ENCODE measurements around the gene DNAJA1.
A peak's percentile ranks its signal among the peaks of the same experiment; 100 is the strongest.

The DNAJA1 gene

GRCh38 chr9:33044677-33045282 lies 19.7 kb downstream of the DNAJA1 start:
- Histone ChIP-seq H2AFZ (ENCODE audit: low read length, unreplicated experiment) (peak overlapping the region; percentile 80), H3K4me1 (ENCODE audit: control insufficient read depth, insufficient read depth, low read length, unreplicated experiment) (peaks cover 24% of the 10 kb centered on the region), H3K4me3 (ENCODE audit: low read depth, low read length) (peak overlapping the region; percentile 74), H3K79me2 (ENCODE audit: control insufficient read depth, insufficient read depth, low read length, unreplicated experiment) (no peaks in the 10 kb centered on the region), H3K27ac (ENCODE audit: low read depth, low read length) (peak overlapping the region; percentile 76), H3K27me3 (ENCODE audit: insufficient read depth, low read length) (no peaks in the 10 kb centered on the region), H3K36me3 (ENCODE audit: insufficient read depth, low read length) (peaks cover 8% of the 10 kb centered on the region)

- H3K79me2 ChIP-seq (ENCODE audit: control insufficient read depth, insufficient read depth, low read length, unreplicated experiment), result no peaks in the 10 kb centered on the region
- H3K36me3 ChIP-seq (ENCODE audit: insufficient read depth, low read length), result peaks cover 5% of the 10 kb centered on the region
- H3K27me3 ChIP-seq (ENCODE audit: insufficient read depth, low read length), result no peaks in the 10 kb centered on the region
- H3K4me3 ChIP-seq (ENCODE audit: low read depth, low read length), result no peak overlapping the region
- H3K4me1 ChIP-seq (ENCODE audit: control insufficient read depth, insufficient read depth, low read length, unreplicated experiment), result peaks cover 24% of the 10 kb centered on the region
- H2AFZ ChIP-seq (ENCODE audit: low read length, unreplicated experiment), result no peak overlapping the region
- no peak overlapping the region for H3K27ac ChIP-seq (ENCODE audit: low read depth, low read length)
These were observed 21.0 kb downstream of the DNAJA1 start for GRCh38 chr9:33046061-33046460.

- Histone ChIP-seq H2AFZ (ENCODE audit: low read length, unreplicated experiment) (no peak overlapping the region), H3K36me3 (ENCODE audit: insufficient read depth, low read length) (peaks cover 13% of the 10 kb centered on the region), H3K27ac (ENCODE audit: low read depth, low read length) (no peak overlapping the region), H3K4me3 (ENCODE audit: low read depth, low read length) (no peak overlapping the region), H3K79me2 (ENCODE audit: control insufficient read depth, insufficient read depth, low read length, unreplicated experiment) (no peaks in the 10 kb centered on the region), H3K4me1 (ENCODE audit: control insufficient read depth, insufficient read depth, low read length, unreplicated experiment) (peaks cover 9% of the 10 kb centered on the region), H3K27me3 (ENCODE audit: insufficient read depth, low read length) (no peaks in the 10 kb centered on the region)
These were observed 23.0 kb downstream of the DNAJA1 start for GRCh38 chr9:33048054-33048465.

GRCh38 chr9:33049680-33050361 lies 24.7 kb downstream of the DNAJA1 start:
- no peak overlapping the region for H3K4me3 ChIP-seq (ENCODE audit: low read depth, low read length)
- no peaks in the 10 kb centered on the region for H3K4me1 ChIP-seq (ENCODE audit: control insufficient read depth, insufficient read depth, low read length, unreplicated experiment)
- no peak overlapping the region for H3K27ac ChIP-seq (ENCODE audit: low read depth, low read length)
- H3K79me2 ChIP-seq (ENCODE audit: control insufficient read depth, insufficient read depth, low read length, unreplicated experiment), result no peaks in the 10 kb centered on the region
- H3K36me3 ChIP-seq (ENCODE audit: insufficient read depth, low read length), result peaks cover 27% of the 10 kb centered on the region
- no peak overlapping the region for H2AFZ ChIP-seq (ENCODE audit: low read length, unreplicated experiment)
- H3K27me3 ChIP-seq (ENCODE audit: insufficient read depth, low read length), result no peaks in the 10 kb centered on the region

GRCh38 chr9:33051144-33051543 lies 26.1 kb downstream of the DNAJA1 start:
- H3K4me1 ChIP-seq (ENCODE audit: control insufficient read depth, insufficient read depth, low read length, unreplicated experiment), result no peaks in the 10 kb centered on the region
- H3K27me3 ChIP-seq (ENCODE audit: insufficient read depth, low read length), result no peaks in the 10 kb centered on the region
- no peak overlapping the region for H3K4me3 ChIP-seq (ENCODE audit: low read depth, low read length)
- peaks cover 31% of the 10 kb centered on the region for H3K36me3 ChIP-seq (ENCODE audit: insufficient read depth, low read length)
- H3K79me2 ChIP-seq (ENCODE audit: control insufficient read depth, insufficient read depth, low read length, unreplicated experiment), result no peaks in the 10 kb centered on the region
- H2AFZ ChIP-seq (ENCODE audit: low read length, unreplicated experiment), result no peak overlapping the region
- H3K27ac ChIP-seq (ENCODE audit: low read depth, low read length), result no peak overlapping the region

- Histone ChIP-seq H3K4me3 (ENCODE audit: low read depth, low read length) (no peak overlapping the region), H3K27ac (ENCODE audit: low read depth, low read length) (no peak overlapping the region), H3K36me3 (ENCODE audit: insufficient read depth, low read length) (peaks cover 46% of the 10 kb centered on the region)
These were observed 40.3 kb downstream of the DNAJA1 start for GRCh38 chr9:33065157-33066076.

GRCh38 chr9:33068991-33069390 lies 43.9 kb downstream of the DNAJA1 start:
- H3K27ac ChIP-seq (ENCODE audit: low read depth, low read length), result no peak overlapping the region

More at GRCh38 chr9:33065157-33066076, 40.3 kb downstream of the DNAJA1 start:
- H3K27me3 ChIP-seq (ENCODE audit: insufficient read depth, low read length), result no peaks in the 10 kb centered on the region
- H3K79me2 ChIP-seq (ENCODE audit: control insufficient read depth, insufficient read depth, low read length, unreplicated experiment), result peaks cover 5% of the 10 kb centered on the region
- H2AFZ ChIP-seq (ENCODE audit: low read length, unreplicated experiment), result no peak overlapping the region
- H3K4me1 ChIP-seq (ENCODE audit: control insufficient read depth, insufficient read depth, low read length, unreplicated experiment), result no peaks in the 10 kb centered on the region

GRCh38 chr9:33076046-33077004 lies 51.3 kb downstream of the DNAJA1 start, which contains the start of gene SMU1:
Gene SMU1, minus strand, starts transcription at chr9:33076674. Its CDS starts 66 bp downstream, at chr9:33076608.
- Histone ChIP-seq H3K27me3 (ENCODE audit: insufficient read depth, low read length) (no peaks in the 10 kb centered on the region), H3K79me2 (ENCODE audit: control insufficient read depth, insufficient read depth, low read length, unreplicated experiment) (peaks cover 36% of the 10 kb centered on the region), H2AFZ (ENCODE audit: low read length, unreplicated experiment) (peak within 1 kb of the TSS; percentile 75), H3K4me1 (ENCODE audit: control insufficient read depth, insufficient read depth, low read length, unreplicated experiment) (peaks cover 6% of the 10 kb centered on the region), H3K27ac (ENCODE audit: low read depth, low read length) (peak within 1 kb of the TSS; percentile 82), H3K4me3 (ENCODE audit: low read depth, low read length) (peak within 1 kb of the TSS; percentile 96), H3K36me3 (ENCODE audit: insufficient read depth, low read length) (peaks cover 14% of the 10 kb centered on the region; the same call in 1 of the 2 replicates)

More at GRCh38 chr9:33068991-33069390, 43.9 kb downstream of the DNAJA1 start:
- Histone ChIP-seq H3K36me3 (ENCODE audit: insufficient read depth, low read length) (peaks cover 38% of the 10 kb centered on the region), H3K27me3 (ENCODE audit: insufficient read depth, low read length) (no peaks in the 10 kb centered on the region), H3K4me1 (ENCODE audit: control insufficient read depth, insufficient read depth, low read length, unreplicated experiment) (no peaks in the 10 kb centered on the region), H3K4me3 (ENCODE audit: low read depth, low read length) (no peak overlapping the region), H2AFZ (ENCODE audit: low read length, unreplicated experiment) (no peak overlapping the region), H3K79me2 (ENCODE audit: control insufficient read depth, insufficient read depth, low read length, unreplicated experiment) (peaks cover 18% of the 10 kb centered on the region)

GRCh38 chr9:33080534-33080933 lies 55.5 kb downstream of the DNAJA1 start:
- Histone ChIP-seq H3K27ac (ENCODE audit: low read depth, low read length) (peak overlapping the region; percentile 51), H3K79me2 (ENCODE audit: control insufficient read depth, insufficient read depth, low read length, unreplicated experiment) (peaks cover 9% of the 10 kb centered on the region), H3K4me3 (ENCODE audit: low read depth, low read length) (peak overlapping the region; percentile 61), H3K27me3 (ENCODE audit: insufficient read depth, low read length) (no peaks in the 10 kb centered on the region), H3K36me3 (ENCODE audit: insufficient read depth, low read length) (no peaks in the 10 kb centered on the region), H2AFZ (ENCODE audit: low read length, unreplicated experiment) (peak overlapping the region; percentile 73), H3K4me1 (ENCODE audit: control insufficient read depth, insufficient read depth, low read length, unreplicated experiment) (peaks cover 14% of the 10 kb centered on the region)

Measured in ACC112 (cell line).